A673 (cell line): ENCODE measurements around the gene TMPRSS13. TPM values are rescaled to one million over a fixed set of nuclear protein-coding genes. Genes with fewer than 3 reads are reported as not detected.

Experiments
- BruUV-seq: library from RNA; stranded (reverse); fragments of 400-500 nt; replicated peaks from 2 replicates; lab custom pipeline; 2021; lab: Mats Ljungman, UMichigan
- CTCF ChIA-PET: fragments of 300-600 bp; sonication (Branson Sonifier 250); formaldehyde crosslinking; loops from one replicate; lab custom pipeline; 2022; ENCODE audit warnings: antibody characterized with exemption; lab: Charles Lee
- POLR2A ChIA-PET: fragments of 300-600 bp; sonication (Branson Sonifier 250); formaldehyde crosslinking; loops from one replicate; lab custom pipeline; 2022; ENCODE audit warnings: antibody characterized with exemption; ENCODE audit not compliant: low non-redundant PET; lab: Charles Lee
- DNase-seq: peaks from one replicate; pipeline ENCODE4 v3.0.0-alpha.2; 2015; ENCODE audit warnings: low spot score
- H3K27ac ChIP-seq: fragments of 200-600 bp; sonication (generic); 2 replicates; pipeline ENCODE4 v1.5.1; 2016; ENCODE audit warnings: mixed run types, low read depth, mild to moderate bottlenecking, mixed read lengths, antibody characterized with exemption, low read length; ENCODE audit not compliant: poor library complexity, severe bottlenecking
- H3K27me3 ChIP-seq: fragments of 200-600 bp; sonication (generic); replicated peaks from 2 replicates; pipeline ENCODE4 v1.6.1; 2017; ENCODE audit warnings: mixed run types, low read depth, mild to moderate bottlenecking, mixed read lengths, antibody characterized with exemption, low read length; ENCODE audit not compliant: insufficient read depth, poor library complexity
- H3K36me3 ChIP-seq: fragments of 200-600 bp; sonication (generic); 2 replicates; pipeline ENCODE4 v1.6.1; 2016; ENCODE audit warnings: mixed run types, mild to moderate bottlenecking, mixed read lengths, antibody characterized with exemption, low read length; ENCODE audit not compliant: insufficient read depth, poor library complexity, severe bottlenecking
- H3K4me1 ChIP-seq: fragments of 200-600 bp; sonication (generic); 2 replicates; pipeline ENCODE4 v1.6.1; 2017; ENCODE audit warnings: mixed run types, mild to moderate bottlenecking, mixed read lengths, antibody characterized with exemption, low read length; ENCODE audit not compliant: insufficient read depth, poor library complexity, severe bottlenecking
- H3K4me3 ChIP-seq: fragments of 200-600 bp; sonication (generic); 2 replicates; pipeline ENCODE4 v1.5.1; 2016; ENCODE audit warnings: low read depth, mixed run types, mild to moderate bottlenecking, mixed read lengths, low read length; ENCODE audit not compliant: poor library complexity, severe bottlenecking
- H3K9me3 ChIP-seq: fragments of 200-600 bp; sonication (generic); 2 replicates; pipeline ENCODE4 v1.6.1; 2016; ENCODE audit warnings: mixed run types, low read depth, mild to moderate bottlenecking, mixed read lengths, antibody characterized with exemption, low read length; ENCODE audit not compliant: poor library complexity, severe bottlenecking
- EZH2 ChIP-seq: fragments of 200-600 bp; sonication (generic); IDR thresholded peaks from 2 replicates; pipeline ENCODE4 v1.6.1; 2017; ENCODE audit warnings: borderline replicate concordance, low read depth, mild to moderate bottlenecking, mixed read lengths, antibody characterized with exemption, low read length; ENCODE audit not compliant: poor library complexity, severe bottlenecking
- intact Hi-C: fragments of 100-400 bp; cut with micrococcal nuclease; formaldehyde crosslinking; loops from one replicate; pipeline ENCODE4 v1.10.0; 2022; ENCODE audit not compliant: unreplicated experiment
- total RNA-seq: library from RNA; stranded (reverse); gene quantifications from 2 replicates; pipeline ENCODE4 v1.2.3, GENCODE V29; 2021
- TF ChIP-seq, protein P1 (sequence below): fragments of 300-800, 200-600 bp; sonication (generic); conservative IDR thresholded peaks from 2 replicates; pipeline ENCODE4 v1.5.1; 2017; ENCODE audit warnings: low read depth, mild to moderate bottlenecking, antibody characterized with exemption, low read length, moderate library complexity, mixed read lengths

Gene TMPRSS13
- total RNA-seq, 1 experiment from 2014 or later = not detected

DNA sequence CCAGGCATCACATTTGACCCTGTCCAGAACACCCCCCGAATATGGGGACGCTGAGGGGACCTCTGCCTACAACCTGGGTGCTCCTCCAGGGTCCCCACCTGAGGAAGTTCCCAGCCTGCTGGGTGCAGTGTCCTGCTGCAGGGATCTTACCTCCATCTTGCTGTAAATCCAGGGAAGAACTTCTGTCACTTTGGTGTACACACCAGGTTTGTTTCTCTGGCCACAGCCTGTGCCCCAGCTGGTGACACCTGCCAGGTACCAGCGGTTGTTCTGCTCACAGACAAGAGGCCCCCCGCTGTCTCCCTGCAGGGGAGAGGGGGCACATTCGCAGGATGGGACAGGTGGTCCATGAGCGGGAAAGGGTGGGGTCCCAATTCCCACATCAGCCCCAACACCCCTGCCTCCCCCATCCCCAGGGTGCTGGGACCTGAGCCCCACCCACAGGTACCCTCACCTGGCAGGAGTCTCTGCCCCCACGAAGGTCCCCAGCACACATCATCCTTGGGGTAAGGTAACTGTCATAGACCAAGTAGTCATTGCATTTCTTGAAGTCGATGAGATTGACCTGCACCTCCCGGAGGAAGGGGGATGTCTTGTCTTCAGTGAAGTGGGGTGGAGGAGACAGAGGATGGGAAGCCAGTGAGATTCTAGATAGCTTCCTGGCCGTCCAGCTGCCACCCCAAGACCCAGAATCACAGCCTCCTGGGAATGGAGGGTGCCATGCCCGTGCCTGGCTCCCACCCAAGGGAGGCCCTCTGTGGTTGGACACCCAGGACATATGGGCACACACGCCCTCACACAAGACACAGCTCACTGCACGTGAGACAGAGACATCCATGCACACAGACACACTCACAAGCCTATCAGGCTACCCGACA, 25.5 kb downstream of the TMPRSS13 start:
- no peak overlapping the region for H3K4me3 ChIP-seq
- no peaks in the 10 kb centered on the region for H3K27me3 ChIP-seq
- no TSS peak for BruUV-seq
- H3K36me3 ChIP-seq = no peaks in the 10 kb centered on the region
- intact Hi-C loops = no loop called here
- ChIA-PET POLR2A (no interaction called here), CTCF (interaction anchor here (1.0 kb wide), 1 partner anchor 43 kb away, joined by 10 read pairs; no protein-coding TSS in a partner anchor)
- TF ChIP-seq EZH2 = no peak
- TF ChIP-seq, protein P1, sequence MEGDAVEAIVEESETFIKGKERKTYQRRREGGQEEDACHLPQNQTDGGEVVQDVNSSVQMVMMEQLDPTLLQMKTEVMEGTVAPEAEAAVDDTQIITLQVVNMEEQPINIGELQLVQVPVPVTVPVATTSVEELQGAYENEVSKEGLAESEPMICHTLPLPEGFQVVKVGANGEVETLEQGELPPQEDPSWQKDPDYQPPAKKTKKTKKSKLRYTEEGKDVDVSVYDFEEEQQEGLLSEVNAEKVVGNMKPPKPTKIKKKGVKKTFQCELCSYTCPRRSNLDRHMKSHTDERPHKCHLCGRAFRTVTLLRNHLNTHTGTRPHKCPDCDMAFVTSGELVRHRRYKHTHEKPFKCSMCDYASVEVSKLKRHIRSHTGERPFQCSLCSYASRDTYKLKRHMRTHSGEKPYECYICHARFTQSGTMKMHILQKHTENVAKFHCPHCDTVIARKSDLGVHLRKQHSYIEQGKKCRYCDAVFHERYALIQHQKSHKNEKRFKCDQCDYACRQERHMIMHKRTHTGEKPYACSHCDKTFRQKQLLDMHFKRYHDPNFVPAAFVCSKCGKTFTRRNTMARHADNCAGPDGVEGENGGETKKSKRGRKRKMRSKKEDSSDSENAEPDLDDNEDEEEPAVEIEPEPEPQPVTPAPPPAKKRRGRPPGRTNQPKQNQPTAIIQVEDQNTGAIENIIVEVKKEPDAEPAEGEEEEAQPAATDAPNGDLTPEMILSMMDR = no peak
- H3K4me1 ChIP-seq = peaks cover 18% of the 10 kb centered on the region
- DNase-seq = no peak
- no peak overlapping the region for H3K27ac ChIP-seq
- H3K9me3 ChIP-seq = no peaks in the 10 kb centered on the region

DNA sequence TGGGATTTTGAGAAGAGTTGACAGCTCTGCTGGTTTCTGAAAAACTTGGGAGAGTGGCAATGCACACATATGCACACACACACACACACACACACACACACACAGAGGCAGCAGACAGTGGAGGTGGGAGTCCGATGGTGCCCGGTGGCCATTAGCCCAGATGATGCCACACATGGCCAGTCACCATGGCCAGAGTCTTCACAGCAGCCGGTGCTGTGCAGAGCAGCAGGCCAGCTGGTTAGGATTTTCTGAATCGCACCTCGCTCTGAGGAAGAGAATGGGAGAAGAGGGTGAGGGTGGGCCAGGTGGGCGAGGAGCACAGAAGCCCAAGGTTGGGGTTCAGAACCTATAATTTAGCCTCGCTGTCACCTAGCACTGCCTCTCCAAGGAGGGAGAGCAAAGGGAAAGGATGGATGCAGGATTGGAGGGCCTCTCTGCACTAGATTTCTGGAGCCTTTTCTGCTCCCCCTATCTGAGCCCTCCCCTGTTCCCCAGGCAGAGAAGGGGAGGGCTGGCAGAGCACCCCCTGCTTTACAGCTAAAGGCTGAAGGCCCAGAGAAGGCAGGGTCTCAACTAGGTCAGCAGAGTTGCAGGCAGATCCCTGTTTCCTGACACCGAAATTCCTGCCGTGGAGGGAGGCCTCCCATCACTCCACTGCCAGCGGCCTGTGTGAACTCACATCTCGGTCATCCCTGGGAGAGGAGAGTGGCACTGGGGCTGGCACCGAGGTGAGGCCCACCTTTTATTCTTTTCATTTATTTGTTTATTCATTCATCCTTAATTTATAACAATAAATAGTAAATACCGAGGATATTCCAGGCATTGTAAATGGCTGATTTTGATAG, 27.0 kb downstream of the TMPRSS13 start:
- no peak overlapping the region for H3K4me3 ChIP-seq
- DNase-seq = no peak
- no peaks in the 10 kb centered on the region for H3K27me3 ChIP-seq
- ChIA-PET POLR2A (no interaction called here), CTCF (interaction anchor here (1.1 kb wide), 1 partner anchor 45 kb away, joined by 3 read pairs; no protein-coding TSS in a partner anchor)
- no peaks in the 10 kb centered on the region for H3K36me3 ChIP-seq
- H3K27ac ChIP-seq = no peak overlapping the region
- no peaks in the 10 kb centered on the region for H3K9me3 ChIP-seq
- no peak for TF ChIP-seq EZH2
- TF ChIP-seq, protein P1 = no peak
- intact Hi-C loops = no loop called here
- H3K4me1 ChIP-seq = peaks cover 6% of the 10 kb centered on the region
- no TSS peak for BruUV-seq

DNA sequence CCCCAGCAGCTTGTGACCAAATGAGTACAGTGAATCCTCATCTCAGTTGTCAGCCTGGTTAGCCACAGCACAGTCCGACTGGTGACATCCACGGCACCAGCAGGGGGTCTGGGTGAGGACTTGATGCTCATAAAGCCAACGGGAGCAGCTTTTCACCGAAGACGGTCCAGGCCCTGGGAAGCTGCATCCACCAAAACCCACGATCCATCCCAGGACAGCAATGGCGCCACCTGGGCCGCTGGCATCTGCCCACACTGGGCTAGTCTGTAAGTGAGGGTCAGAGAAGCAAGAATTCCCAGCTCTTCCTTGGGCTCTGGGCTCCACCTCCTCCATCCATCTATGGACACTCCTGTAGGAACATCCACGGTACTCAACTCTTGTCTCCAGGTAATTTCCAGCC, 27.6 kb downstream of the TMPRSS13 start:
- Histone ChIP-seq H3K9me3 (no peaks in the 10 kb centered on the region), H3K4me3 (no peak overlapping the region), H3K36me3 (no peaks in the 10 kb centered on the region), H3K4me1 (peaks cover under 1% of the 10 kb centered on the region), H3K27me3 (no peaks in the 10 kb centered on the region), H3K27ac (no peak overlapping the region)
- ChIA-PET CTCF (interaction anchor here (1.1 kb wide), 1 partner anchor 45 kb away, joined by 3 read pairs; no protein-coding TSS in a partner anchor), POLR2A (no interaction called here)
- DNase-seq = no peak
- BruUV-seq = no TSS peak
- intact Hi-C loops = no loop called here
- TF ChIP-seq, protein P1 = no peak
- TF ChIP-seq EZH2 = no peak
